Measurements from ENCODE around the gene SLFNL1.

SLFNL1 gene

GRCh38 chr1:40989066-40989465, 32.5 kb downstream of the SLFNL1 start:
- DNase-seq (ENCODE audit: low read depth), result no peak
- TF ChIP-seq CTCF (conservative IDR thresholded peaks at IDR 0.05; ENCODE audit: low read depth, low read length), result no peak
- no peak overlapping the region for H3K4me3 ChIP-seq (ENCODE audit: low read depth, low read length)

GRCh38 chr1:40988280-40988679, 33.2 kb downstream of the SLFNL1 start:
- no peak for TF ChIP-seq CTCF (conservative IDR thresholded peaks at IDR 0.05; ENCODE audit: low read depth, low read length)
- no peak for DNase-seq (ENCODE audit: low read depth)
- H3K4me3 ChIP-seq (ENCODE audit: low read depth, low read length), result no peak overlapping the region

GRCh38 chr1:40987439-40988276, 33.9 kb downstream of the SLFNL1 start:
- TF ChIP-seq CTCF (conservative IDR thresholded peaks at IDR 0.05; ENCODE audit: low read depth, low read length), result no peak
- DNase-seq (ENCODE audit: low read depth), result peak; percentile 72
- no peak overlapping the region for H3K4me3 ChIP-seq (ENCODE audit: low read depth, low read length)

- H3K4me3 ChIP-seq (ENCODE audit: low read depth, low read length), result no peak overlapping the region
- no peak for TF ChIP-seq CTCF (conservative IDR thresholded peaks at IDR 0.05; ENCODE audit: low read depth, low read length)
- peak; percentile 51 for DNase-seq (ENCODE audit: low read depth)
These were observed 34.6 kb downstream of the SLFNL1 start for GRCh38 chr1:40986956-40987355.

GRCh38 chr1:40986328-40986783, 35.2 kb downstream of the SLFNL1 start:
- DNase-seq (ENCODE audit: low read depth), result no peak
- TF ChIP-seq CTCF (conservative IDR thresholded peaks at IDR 0.05; ENCODE audit: low read depth, low read length), result no peak
- no peak overlapping the region for H3K4me3 ChIP-seq (ENCODE audit: low read depth, low read length)

- DNase-seq (ENCODE audit: low read depth), result no peak
- no peak overlapping the region for H3K4me3 ChIP-seq (ENCODE audit: low read depth, low read length)
- TF ChIP-seq CTCF (conservative IDR thresholded peaks at IDR 0.05; ENCODE audit: low read depth, low read length), result no peak
These were observed 35.6 kb downstream of the SLFNL1 start for GRCh38 chr1:40985875-40986274.

- H3K4me3 ChIP-seq (ENCODE audit: low read depth, low read length), result no peak overlapping the region
- no peak for DNase-seq (ENCODE audit: low read depth)
- no peak for TF ChIP-seq CTCF (conservative IDR thresholded peaks at IDR 0.05; ENCODE audit: low read depth, low read length)
These were observed 36.4 kb downstream of the SLFNL1 start for GRCh38 chr1:40985161-40985560.

All from choroid plexus epithelial cell (primary cell).